Activated CD8-positive, alpha-beta memory T cell treated with anti-CD3 and anti-CD28 coated beads for 1 hour (primary cell): ENCODE data around the gene COPS2.
"Not testable (repeated sequence)": the region's sequence is repeated elsewhere in the genome, so short reads cannot be mapped to it uniquely, and the experiment has no call there.

ENCODE experiments used
- DNase-seq, 2 donors: peaks; one replicate each; pipeline ENCODE4 v3.0.0-alpha.2; 2020; ENCODE audit warnings: low read depth in 1 of 2; ENCODE audit errors: extremely low read depth in 1 of 2

COPS2 gene

GRCh38 chr15:49110158-49110944, 45.0 kb downstream of the COPS2 start:
- DNase-seq = no peak

GRCh38 chr15:49103002-49103401, 52.4 kb downstream of the COPS2 start:
- DNase-seq = no peak

DNA sequence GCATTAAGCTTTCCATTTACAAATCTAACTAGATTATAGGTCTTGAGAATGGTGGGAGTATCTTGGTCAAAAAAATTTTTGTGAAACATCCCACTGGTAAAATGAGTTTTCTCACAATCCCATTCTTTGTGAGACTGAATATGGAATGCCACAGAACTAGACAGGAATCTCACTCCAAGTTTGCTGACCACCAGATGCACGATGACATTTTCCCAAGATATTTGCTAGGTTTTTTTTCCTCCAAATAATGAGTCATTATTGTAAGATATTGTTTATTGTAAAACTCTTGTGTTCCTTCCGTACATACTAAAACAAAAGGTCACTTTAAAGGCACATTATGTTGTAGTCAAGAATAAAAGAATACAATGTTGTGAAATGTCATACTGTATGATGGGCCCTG, 53.9 kb downstream of the COPS2 start:
- DNase-seq = no peak

GRCh38 chr15:49096090-49096750, 59.2 kb downstream of the COPS2 start:
- no peak for DNase-seq

- no peak for DNase-seq
These were observed 60.5 kb downstream of the COPS2 start for GRCh38 chr15:49094923-49095322.

DNA sequence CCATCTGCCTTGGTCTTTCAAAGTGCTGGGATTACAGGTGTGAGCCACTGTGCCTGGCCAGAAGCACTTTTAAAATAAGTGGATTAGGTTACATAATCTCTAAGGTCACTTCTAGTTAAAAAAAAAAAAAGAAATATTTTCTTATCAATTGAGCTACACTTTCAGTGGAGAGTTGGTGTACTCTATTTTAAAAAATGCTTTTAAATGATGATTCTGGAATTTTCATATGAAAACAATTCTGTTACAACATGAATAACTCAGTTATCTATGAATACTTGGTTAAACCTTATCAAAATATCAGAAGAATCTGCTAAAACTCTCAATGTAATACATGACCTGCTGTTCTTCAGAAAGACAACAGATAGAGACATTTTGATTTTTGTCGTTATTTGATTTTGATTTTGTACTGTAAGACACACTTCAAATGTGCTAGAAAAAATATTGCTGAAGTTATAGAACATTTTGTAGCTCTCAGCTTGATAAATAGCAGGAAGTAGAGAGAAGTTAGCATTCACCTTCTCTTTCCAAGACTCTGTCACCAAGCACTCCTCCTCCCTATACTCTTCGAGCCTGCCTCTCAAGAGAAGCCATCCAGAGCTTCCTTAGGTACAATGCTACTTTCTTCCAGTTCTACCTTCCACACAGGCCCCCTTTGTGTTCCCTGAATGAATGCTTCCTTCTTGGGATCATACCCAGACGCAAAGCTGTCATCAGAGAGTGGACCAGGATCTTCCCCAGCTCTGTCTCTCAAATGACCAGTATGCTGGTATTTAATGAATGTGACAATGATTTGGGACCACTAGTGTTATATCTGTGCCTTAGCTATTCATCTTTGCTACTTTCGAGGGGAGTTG, 61.9 kb downstream of the COPS2 start:
- DNase-seq = no peak

DNA sequence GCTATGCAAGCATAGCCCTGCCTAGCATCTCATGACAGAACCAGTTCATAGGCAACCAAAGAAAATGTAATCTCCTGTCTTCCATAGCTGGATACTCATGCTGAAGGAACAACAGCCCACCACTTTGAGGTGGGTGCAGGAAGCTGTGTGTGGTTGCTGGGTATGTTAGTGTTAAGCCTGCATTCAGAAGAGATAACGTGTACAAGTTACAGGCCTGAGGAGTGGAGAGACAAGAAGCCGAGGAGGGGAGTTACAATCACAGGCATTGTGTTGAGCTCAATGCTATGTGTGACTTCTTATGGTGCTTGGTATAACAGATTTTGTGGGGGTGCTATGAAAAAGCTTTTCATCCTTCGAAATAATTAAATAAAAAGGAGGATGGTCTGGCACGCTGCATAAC, 66.4 kb downstream of the COPS2 start:
- DNase-seq = no peak

- DNase-seq = no peak
These were observed 69.5 kb downstream of the COPS2 start for GRCh38 chr15:49085696-49086459.

DNA sequence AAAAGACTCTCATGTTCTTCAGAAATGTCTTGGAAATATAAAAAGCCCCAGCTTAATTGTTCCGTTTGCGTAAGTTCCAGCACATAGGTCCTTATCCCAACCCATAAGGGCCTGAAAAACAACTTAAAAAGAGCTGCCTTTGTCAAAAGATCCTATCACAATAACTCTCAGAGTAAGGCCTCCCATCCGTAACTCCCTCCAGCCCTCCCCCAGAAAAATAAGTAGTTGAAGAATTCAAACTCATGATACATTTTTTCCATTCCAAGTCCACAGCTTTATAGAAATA, 71.2 kb downstream of the COPS2 start:
- DNase-seq = no peak

DNA sequence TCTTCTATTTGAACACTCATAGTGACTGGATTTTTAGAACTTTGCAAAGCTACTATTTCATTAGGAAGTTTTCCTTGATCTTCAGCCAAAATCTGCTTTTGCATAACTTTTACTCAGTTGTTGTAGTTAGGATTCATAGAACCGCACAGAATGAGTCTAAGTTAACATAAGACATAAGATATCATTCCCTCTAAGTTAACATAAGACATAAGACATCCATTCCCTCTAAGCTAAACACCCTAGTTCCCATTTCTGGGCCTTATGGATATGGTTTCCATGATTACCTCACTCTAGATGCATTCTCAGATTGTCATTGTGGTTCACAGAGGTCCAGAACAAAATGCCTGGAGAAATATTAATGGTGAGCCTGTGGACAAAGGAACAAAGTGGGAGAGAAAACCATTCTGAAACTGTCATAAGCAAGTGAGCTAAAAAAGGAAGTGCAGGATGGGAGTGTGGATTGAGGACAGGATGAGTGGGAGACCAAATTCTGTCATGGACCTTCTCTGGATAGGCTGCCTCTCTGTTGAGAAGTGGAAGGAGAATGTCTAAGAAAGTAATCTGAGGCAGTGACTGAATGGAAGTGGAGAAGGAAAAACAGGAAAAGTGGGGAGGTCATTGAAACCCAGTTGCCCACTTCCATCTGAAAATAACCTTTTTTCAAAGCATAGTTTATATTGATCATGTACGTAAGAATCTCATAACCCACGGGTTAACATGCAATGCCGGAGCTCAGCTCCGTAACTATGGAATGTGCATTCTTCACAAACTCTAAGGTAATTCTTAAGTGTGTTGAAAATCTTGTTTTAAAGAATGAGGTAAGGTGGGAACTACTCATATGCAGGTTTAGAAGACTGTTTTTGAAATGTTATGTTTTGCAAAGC, 71.8 kb downstream of the COPS2 start:
- no peak for DNase-seq

- no peak for DNase-seq
These were observed 72.4 kb downstream of the COPS2 start for GRCh38 chr15:49082960-49083359.

DNA sequence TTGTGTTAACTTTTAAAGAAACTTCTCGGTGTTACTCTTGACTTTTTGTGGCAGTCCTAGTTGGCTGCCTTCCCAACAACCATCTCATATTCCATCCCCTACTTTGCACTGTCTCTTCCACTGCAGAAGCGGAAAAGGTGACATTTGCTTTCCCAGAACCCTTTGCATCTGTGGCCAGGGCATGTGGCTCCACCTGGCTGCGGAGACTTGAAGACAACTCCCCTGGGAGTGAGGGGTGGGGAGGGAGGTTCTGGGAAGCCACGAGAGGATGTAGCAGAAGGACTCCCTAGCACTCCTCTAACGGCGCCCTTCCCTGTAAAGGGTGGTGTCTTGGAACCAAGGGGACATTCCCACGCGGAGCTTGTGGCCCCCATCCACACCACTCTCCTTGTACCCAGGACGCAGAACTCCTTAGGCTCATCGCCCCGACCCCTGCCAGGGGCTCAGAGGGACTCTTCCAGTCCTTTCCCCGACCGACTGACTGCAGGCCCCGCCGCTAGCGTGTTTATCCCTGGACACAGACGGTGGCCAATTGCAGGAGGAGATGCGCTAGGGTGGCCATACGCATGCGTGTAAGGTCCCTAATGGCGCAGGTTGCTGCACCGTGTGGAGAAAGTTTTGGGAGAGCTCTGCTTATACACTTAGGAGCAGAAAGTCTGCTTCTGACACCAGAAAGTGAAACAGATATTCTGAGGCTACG, 75.9 kb downstream of the COPS2 start:
- no peak for DNase-seq

- no peak for DNase-seq
These were observed 79.5 kb downstream of the COPS2 start for GRCh38 chr15:49075881-49076280.

- not testable (repeated sequence) for DNase-seq
These were observed 80.7 kb downstream of the COPS2 start for GRCh38 chr15:49074589-49075287.
